ENCODE data around the gene LRRC34.
A peak's percentile ranks its signal among the peaks of the same experiment; 100 is the strongest.

LRRC34 gene

GRCh38 chr3:169848741-169849140 lies 36.0 kb upstream of the LRRC34 start:
- no peak for TF ChIP-seq CTCF (IDR thresholded peaks at IDR 0.05; ENCODE audit: poor library complexity, severe bottlenecking)
- no peak overlapping the region for H3K27ac ChIP-seq (ENCODE audit: poor library complexity, severe bottlenecking)
- DNase-seq (ENCODE audit: low spot score) = no peak
- no peaks in the 10 kb centered on the region for H3K9me3 ChIP-seq (ENCODE audit: severe bottlenecking)
- H3K36me3 ChIP-seq (ENCODE audit: low read depth) = no peaks in the 10 kb centered on the region
- H3K4me3 ChIP-seq (ENCODE audit: severe bottlenecking) = no peak overlapping the region
- peaks cover 16% of the 10 kb centered on the region for H3K4me1 ChIP-seq (ENCODE audit: insufficient read depth, poor library complexity, severe bottlenecking)
- H3K27me3 ChIP-seq (ENCODE audit: insufficient read depth, poor library complexity, severe bottlenecking) = no peaks in the 10 kb centered on the region
- no peak for ATAC-seq (ENCODE audit: low read depth)

- no peak for TF ChIP-seq CTCF (IDR thresholded peaks at IDR 0.05; ENCODE audit: poor library complexity, severe bottlenecking)
- peaks cover 16% of the 10 kb centered on the region for H3K4me1 ChIP-seq (ENCODE audit: insufficient read depth, poor library complexity, severe bottlenecking)
- no peak for ATAC-seq (ENCODE audit: low read depth)
- H3K36me3 ChIP-seq (ENCODE audit: low read depth) = no peaks in the 10 kb centered on the region
- H3K27ac ChIP-seq (ENCODE audit: poor library complexity, severe bottlenecking) = no peak overlapping the region
- no peaks in the 10 kb centered on the region for H3K9me3 ChIP-seq (ENCODE audit: severe bottlenecking)
- DNase-seq (ENCODE audit: low spot score) = no peak
- H3K27me3 ChIP-seq (ENCODE audit: insufficient read depth, poor library complexity, severe bottlenecking) = no peaks in the 10 kb centered on the region
- no peak overlapping the region for H3K4me3 ChIP-seq (ENCODE audit: severe bottlenecking)
Observed at GRCh38 chr3:169847896-169848295, 35.2 kb upstream of the LRRC34 start.

GRCh38 chr3:169846458-169847193 lies 33.9 kb upstream of the LRRC34 start:
- DNase-seq (ENCODE audit: low spot score) = peak; percentile 75
- no peak overlapping the region for H3K4me3 ChIP-seq (ENCODE audit: severe bottlenecking)
- ATAC-seq (ENCODE audit: low read depth) = peak; percentile 100
- peaks cover 16% of the 10 kb centered on the region for H3K4me1 ChIP-seq (ENCODE audit: insufficient read depth, poor library complexity, severe bottlenecking)
- no peaks in the 10 kb centered on the region for H3K27me3 ChIP-seq (ENCODE audit: insufficient read depth, poor library complexity, severe bottlenecking)
- H3K9me3 ChIP-seq (ENCODE audit: severe bottlenecking) = no peaks in the 10 kb centered on the region
- TF ChIP-seq CTCF (IDR thresholded peaks at IDR 0.05; ENCODE audit: poor library complexity, severe bottlenecking) = no peak
- H3K27ac ChIP-seq (ENCODE audit: poor library complexity, severe bottlenecking) = peak overlapping the region; percentile 9
- H3K36me3 ChIP-seq (ENCODE audit: low read depth) = no peaks in the 10 kb centered on the region

DNA sequence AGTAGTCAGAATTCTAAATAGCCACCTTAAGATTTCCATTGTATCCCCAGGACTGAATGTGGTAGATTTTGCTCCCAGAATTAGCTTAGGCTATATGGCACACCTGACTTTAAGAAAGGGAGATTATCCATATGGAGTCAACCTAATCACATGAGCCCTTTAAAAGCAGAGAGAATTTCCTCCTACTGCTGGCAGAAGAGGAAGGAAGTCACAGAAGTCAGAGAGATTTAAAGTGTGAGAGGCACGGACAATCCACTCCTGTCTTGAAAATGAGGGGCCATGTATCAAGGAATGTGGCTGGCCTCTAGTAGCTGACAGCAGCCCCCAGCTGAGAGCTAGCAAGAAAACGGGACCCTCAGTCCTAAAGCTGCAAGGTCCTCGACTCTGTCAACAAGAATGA lies 30.3 kb upstream of the LRRC34 start:
- no peak for TF ChIP-seq CTCF (IDR thresholded peaks at IDR 0.05; ENCODE audit: poor library complexity, severe bottlenecking)
- no peaks in the 10 kb centered on the region for H3K9me3 ChIP-seq (ENCODE audit: severe bottlenecking)
- no peak for ATAC-seq (ENCODE audit: low read depth)
- H3K27ac ChIP-seq (ENCODE audit: poor library complexity, severe bottlenecking) = no peak overlapping the region
- H3K4me1 ChIP-seq (ENCODE audit: insufficient read depth, poor library complexity, severe bottlenecking) = peaks cover 14% of the 10 kb centered on the region
- no peak for DNase-seq (ENCODE audit: low spot score)
- H3K4me3 ChIP-seq (ENCODE audit: severe bottlenecking) = no peak overlapping the region
- no peaks in the 10 kb centered on the region for H3K27me3 ChIP-seq (ENCODE audit: insufficient read depth, poor library complexity, severe bottlenecking)
- no peaks in the 10 kb centered on the region for H3K36me3 ChIP-seq (ENCODE audit: low read depth)

DNA sequence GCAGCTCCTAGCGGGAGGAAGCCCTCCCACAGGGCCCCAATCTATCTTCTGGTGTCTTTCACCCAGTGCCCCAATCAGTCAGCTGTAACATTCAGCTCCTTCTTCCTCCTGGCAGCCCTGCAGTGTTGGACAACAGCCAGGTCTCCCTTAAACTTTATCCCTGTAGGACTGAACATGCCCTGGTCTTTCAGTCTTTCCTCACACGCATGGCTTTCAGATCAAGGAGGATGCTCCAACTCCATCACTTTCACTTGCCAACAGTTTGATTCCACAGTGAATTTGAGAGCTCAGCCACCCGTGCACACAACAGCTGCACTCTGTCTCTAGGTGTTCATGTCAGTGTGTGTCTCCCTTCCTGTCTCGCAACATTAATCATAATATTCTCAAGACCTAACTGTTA lies 28.5 kb upstream of the LRRC34 start:
- H3K4me1 ChIP-seq (ENCODE audit: insufficient read depth, poor library complexity, severe bottlenecking) = no peaks in the 10 kb centered on the region
- no peak for ATAC-seq (ENCODE audit: low read depth)
- TF ChIP-seq CTCF (IDR thresholded peaks at IDR 0.05; ENCODE audit: poor library complexity, severe bottlenecking) = no peak
- no peak overlapping the region for H3K4me3 ChIP-seq (ENCODE audit: severe bottlenecking)
- H3K9me3 ChIP-seq (ENCODE audit: severe bottlenecking) = no peaks in the 10 kb centered on the region
- no peaks in the 10 kb centered on the region for H3K27me3 ChIP-seq (ENCODE audit: insufficient read depth, poor library complexity, severe bottlenecking)
- no peak overlapping the region for H3K27ac ChIP-seq (ENCODE audit: poor library complexity, severe bottlenecking)
- no peaks in the 10 kb centered on the region for H3K36me3 ChIP-seq (ENCODE audit: low read depth)
- DNase-seq (ENCODE audit: low spot score) = no peak

Data from RWPE2 (cell line).